Testis (tissue), 3 donors: ENCODE measurements around the gene CAMKK1. TPM values are rescaled to one million over a fixed set of nuclear protein-coding genes. Genes with fewer than 3 reads are reported as not detected.

Experiments used
- DNase-seq: peaks from one replicate; pipeline ENCODE4 v3.0.0-alpha.2; 2019
- H3K27ac ChIP-seq, 2 donors: fragments of 200-600 bp; sonication (generic); one replicate each; pipeline ENCODE4 v1.5.1; 2019
- H3K27me3 ChIP-seq: fragments of 200-600 bp; sonication (generic); one replicate; pipeline ENCODE4 v1.5.1; 2019
- H3K36me3 ChIP-seq: fragments of 200-600 bp; sonication (generic); one replicate; pipeline ENCODE4 v1.5.1; 2017; ENCODE audit warnings: low read depth; ENCODE audit errors: missing control alignments
- H3K4me1 ChIP-seq: fragments of 200-600 bp; sonication (generic); one replicate; pipeline ENCODE4 v1.5.1; 2019
- H3K4me3 ChIP-seq, 2 donors: fragments of 200-600 bp; sonication (generic); one replicate each; pipeline ENCODE4 v1.5.1; 2017 to 2019
- H3K9me3 ChIP-seq: fragments of 200-600 bp; sonication (generic); one replicate; pipeline ENCODE4 v1.5.1; 2017
- CTCF ChIP-seq, 3 experiments: fragments of 450-650 bp in 2 of 3; fragments of 200-600 bp in 1 of 3; sonication (generic) in 1 of 3; IDR thresholded peaks; one replicate each; pipeline ENCODE4 v1.5.1; 2016 to 2019; ENCODE audit warnings: antibody characterized with exemption in 3 of 3, mild to moderate bottlenecking in 2 of 3, moderate library complexity in 1 of 3
- POLR2A ChIP-seq: fragments of 450-650 bp; IDR thresholded peaks from one replicate; pipeline ENCODE4 v1.6.1; 2017; ENCODE audit warnings: antibody characterized with exemption, mild to moderate bottlenecking, moderate library complexity
- WGBS, 2 donors: methylation state at CpG; one replicate each; pipeline ENCODE4 v1.1.5; 2018; 5-methylcytosine and 5-hydroxymethylcytosine counted together
- intact Hi-C: fragments of 100-400 bp; cut with DNase I; formaldehyde crosslinking; loops from one replicate; pipeline ENCODE4 v1.15.1; 2023; ENCODE audit warnings: low total_unique reads
- polyA plus RNA-seq: library from polyadenylated mRNA; stranded (reverse); fragments of 350-450 nt; fragmentation: Illumina TruSeq; extraction: RNeasy Lipid Tissue Mini Kit (QIAGEN cat#74804); gene quantifications from one replicate; pipeline ENCODE4 v1.2.3, GENCODE V29; 2014; ENCODE audit warnings: low read depth, low replicate concordance; ENCODE audit not compliant: insufficient read depth
- total RNA-seq, 2 donors: library from RNA; depleted of rRNA; stranded (reverse); fragments of >200 nt; gene quantifications; one replicate each; pipeline ENCODE4 v1.2.3, GENCODE V29; 2016

CAMKK1 gene
- total and polyA plus RNA-seq, 3 donors from 2014 or later: 18.5 to 21.6 (median 19.7) TPM

GRCh38 chr17:3926860-3927627 is 34.2 kb upstream of the CAMKK1 start:
- Histone ChIP-seq H3K9me3 (no peaks in the 10 kb centered on the region), H3K27ac (no peak overlapping the region), H3K36me3 (no peaks in the 10 kb centered on the region), H3K4me3 (no peak overlapping the region), H3K27me3 (no peaks in the 10 kb centered on the region), H3K4me1 (no peaks in the 10 kb centered on the region)
- 79 to 88% methylated on average over 10 to 16 of the region's 16 CpGs for WGBS, 2 donors
- intact Hi-C loops: no loop called here
- no peak for TF ChIP-seq CTCF (IDR thresholded peaks at IDR 0.05)
- DNase-seq: no peak

- H3K27me3 ChIP-seq: no peaks in the 10 kb centered on the region
- no peaks in the 10 kb centered on the region for H3K4me1 ChIP-seq
- H3K27ac ChIP-seq: no peak overlapping the region
- TF ChIP-seq POLR2A (no peak), CTCF (IDR thresholded peaks at IDR 0.05) (no peak)
- intact Hi-C loops: no loop called here
- WGBS, 2 donors: 85 to 92% methylated on average over 16 to 17 of the region's 17 CpGs
- H3K9me3 ChIP-seq: no peaks in the 10 kb centered on the region
- H3K36me3 ChIP-seq: no peaks in the 10 kb centered on the region
- no peak overlapping the region for H3K4me3 ChIP-seq
- no peak for DNase-seq
Observed at GRCh38 chr17:3925684-3926485, 33.0 kb upstream of the CAMKK1 start.

- no peak overlapping the region for H3K27ac ChIP-seq
- no peaks in the 10 kb centered on the region for H3K9me3 ChIP-seq
- DNase-seq: no peak
- H3K4me1 ChIP-seq: no peaks in the 10 kb centered on the region
- TF ChIP-seq CTCF (IDR thresholded peaks at IDR 0.05): no peak
- no peak for TF ChIP-seq POLR2A
- no peaks in the 10 kb centered on the region for H3K27me3 ChIP-seq
- intact Hi-C loops: no loop called here
- H3K36me3 ChIP-seq: no peaks in the 10 kb centered on the region
- WGBS, 2 donors: 70 to 75% methylated on average over 10 to 33 of the region's 40 CpGs
- H3K4me3 ChIP-seq: no peak overlapping the region
Observed at GRCh38 chr17:3924512-3925350, 31.9 kb upstream of the CAMKK1 start.

- H3K27me3 ChIP-seq: no peaks in the 10 kb centered on the region
- intact Hi-C loops: no loop called here
- H3K9me3 ChIP-seq: no peaks in the 10 kb centered on the region
- WGBS, 2 donors: 90 to 95% methylated on average over 11 to 18 of the region's 18 CpGs
- H3K4me1 ChIP-seq: peaks cover under 1% of the 10 kb centered on the region
- H3K36me3 ChIP-seq: no peaks in the 10 kb centered on the region
- H3K27ac ChIP-seq: no peak overlapping the region
- TF ChIP-seq POLR2A: no peak
- no peak for TF ChIP-seq CTCF (IDR thresholded peaks at IDR 0.05)
- no peak for DNase-seq
- no peak overlapping the region for H3K4me3 ChIP-seq
Observed at GRCh38 chr17:3923466-3924190, 30.8 kb upstream of the CAMKK1 start.
